SW 1271 (cell line): ENCODE measurements around the gene ACR.
"Not testable (repeated sequence)": the region's sequence is repeated elsewhere in the genome, so short reads cannot be mapped to it uniquely, and the experiment has no call there.

Experiments
- DNase-seq, 2 experiments: peaks; one replicate each; lab custom pipeline; 2025; lab: John Stamatoyannopoulos, UW

The ACR gene

DNA sequence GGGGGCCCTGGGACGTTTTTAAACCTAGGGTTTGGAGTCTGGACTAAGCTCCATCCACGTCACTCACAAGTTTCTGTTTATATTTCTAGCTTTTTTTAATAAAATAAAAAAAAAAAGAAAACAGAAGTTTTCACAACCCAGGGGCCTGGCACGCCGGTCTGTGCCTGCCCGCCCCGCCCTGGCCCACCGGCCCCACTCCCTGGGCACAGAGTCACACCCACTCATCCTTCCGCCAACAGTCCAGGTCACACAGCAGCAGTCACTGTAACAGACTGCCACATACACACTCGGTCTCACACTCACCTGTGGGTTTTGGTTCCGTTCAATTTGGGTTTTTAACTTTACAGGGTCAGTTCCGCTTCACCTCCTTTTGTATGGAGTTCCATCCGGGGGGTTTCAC lies 5.3 kb upstream of the ACR start:
- no peak for DNase-seq

DNA sequence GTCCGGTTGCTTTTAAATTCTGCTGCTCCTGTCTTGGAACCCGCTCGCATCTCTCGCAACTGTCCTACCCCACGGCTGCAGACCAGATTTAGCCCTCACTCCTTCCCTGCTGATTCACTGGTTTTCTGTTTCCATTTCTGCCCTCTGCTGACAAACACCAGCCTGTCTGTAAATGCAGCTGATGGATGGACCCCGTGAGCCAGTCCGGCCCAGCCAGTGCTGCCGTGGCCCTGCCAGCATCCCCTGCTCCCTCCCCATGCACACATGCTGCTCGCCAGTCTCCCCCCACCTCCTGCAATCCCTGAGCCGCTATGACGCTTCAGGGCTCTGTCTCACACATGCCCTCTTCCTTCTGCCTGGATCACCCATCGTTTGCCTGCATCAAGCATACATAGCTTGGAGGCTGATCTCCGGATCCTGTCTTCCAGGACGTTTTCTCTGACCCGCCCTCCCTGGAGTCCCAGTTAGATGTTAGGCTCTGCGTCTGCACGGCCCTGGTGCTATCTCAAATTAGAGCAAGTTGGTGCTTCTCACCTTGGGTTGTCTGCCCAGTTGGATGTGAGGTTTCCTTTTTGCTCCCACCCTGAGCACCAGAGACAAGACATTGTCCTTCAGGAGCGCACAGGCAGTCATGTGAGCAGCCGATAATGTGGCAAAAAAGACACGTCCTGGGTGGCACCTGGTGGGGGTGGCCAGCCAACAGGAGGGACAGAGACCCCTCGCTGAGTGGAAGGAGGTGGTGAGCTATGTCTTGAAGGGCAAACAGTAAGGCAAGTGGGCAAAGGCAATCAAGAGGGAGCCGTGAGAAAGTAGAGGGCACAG lies 4.3 kb upstream of the ACR start:
- no peak for DNase-seq

DNA sequence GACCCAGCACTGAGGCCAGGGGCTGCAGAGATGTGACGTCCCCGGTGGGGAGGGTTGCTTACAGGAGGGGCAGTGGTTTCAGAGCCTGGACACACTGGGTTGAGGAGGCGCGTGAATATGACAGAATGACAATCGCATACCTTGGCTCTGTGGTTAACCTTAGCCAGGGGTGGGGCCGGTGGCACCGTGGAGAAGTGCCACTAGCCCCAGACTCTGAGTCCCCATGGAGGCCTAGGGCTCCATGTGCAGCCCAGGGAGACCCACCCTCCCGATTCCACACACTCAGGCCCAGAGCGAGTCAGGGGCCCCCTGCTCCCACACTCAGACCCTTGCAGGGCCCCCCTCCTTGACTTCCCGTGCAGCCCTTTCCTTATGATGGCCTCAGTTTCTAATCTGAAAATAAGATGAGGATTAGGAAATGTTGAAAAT lies 3.6 kb upstream of the ACR start:
- no peak for DNase-seq

DNA sequence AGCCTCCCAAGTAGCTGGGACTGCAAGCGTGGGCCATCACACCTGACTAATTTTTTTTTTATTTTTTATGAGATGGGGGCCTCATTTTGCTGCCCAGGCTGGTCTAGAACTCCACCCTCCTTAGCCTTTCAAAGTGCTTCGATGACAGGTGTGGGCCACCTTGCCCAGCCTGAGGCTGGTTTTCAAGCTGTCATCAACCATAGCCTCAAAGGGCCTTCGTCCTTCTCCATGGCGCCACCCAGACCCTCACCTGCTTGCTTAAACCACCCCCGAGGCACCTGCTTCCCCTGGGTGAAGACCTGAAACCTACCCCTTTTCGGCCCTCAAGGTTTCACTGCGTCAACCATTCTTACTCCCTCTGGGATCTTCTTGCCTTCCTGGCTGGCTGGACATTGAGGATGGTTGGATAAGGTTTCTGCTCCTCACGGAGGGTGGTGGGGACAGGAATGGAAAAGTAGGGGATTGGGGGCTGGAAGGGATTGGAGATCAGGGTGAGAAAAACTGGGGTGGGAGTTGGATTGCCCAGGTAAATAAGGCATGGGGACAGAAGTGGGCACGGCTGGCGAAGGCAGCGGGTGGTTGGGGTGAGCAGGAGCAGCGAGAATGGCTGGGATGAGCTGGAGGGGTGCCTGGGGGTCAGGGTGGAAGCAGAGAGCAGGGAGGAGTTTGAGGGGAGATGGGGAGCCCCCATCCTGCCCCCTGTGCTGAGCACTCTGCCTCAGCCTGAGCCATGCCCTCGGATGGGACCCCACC lies 2.8 kb upstream of the ACR start:
- no peak for DNase-seq

DNA sequence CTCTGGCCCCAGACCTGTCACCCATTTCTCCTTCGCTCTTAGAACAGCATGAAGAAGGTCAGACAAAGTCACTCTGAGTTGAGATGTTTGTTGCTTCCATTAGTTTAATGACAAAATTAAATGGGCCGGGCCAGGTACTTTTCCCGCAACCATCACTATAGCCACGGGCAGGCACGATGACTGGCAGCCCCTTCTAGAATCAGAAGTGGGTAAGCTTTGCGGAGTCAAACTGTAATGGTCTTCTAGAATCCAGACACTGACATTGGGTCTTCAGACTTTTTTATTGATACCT lies 2.3 kb upstream of the ACR start:
- DNase-seq = no peak

DNA sequence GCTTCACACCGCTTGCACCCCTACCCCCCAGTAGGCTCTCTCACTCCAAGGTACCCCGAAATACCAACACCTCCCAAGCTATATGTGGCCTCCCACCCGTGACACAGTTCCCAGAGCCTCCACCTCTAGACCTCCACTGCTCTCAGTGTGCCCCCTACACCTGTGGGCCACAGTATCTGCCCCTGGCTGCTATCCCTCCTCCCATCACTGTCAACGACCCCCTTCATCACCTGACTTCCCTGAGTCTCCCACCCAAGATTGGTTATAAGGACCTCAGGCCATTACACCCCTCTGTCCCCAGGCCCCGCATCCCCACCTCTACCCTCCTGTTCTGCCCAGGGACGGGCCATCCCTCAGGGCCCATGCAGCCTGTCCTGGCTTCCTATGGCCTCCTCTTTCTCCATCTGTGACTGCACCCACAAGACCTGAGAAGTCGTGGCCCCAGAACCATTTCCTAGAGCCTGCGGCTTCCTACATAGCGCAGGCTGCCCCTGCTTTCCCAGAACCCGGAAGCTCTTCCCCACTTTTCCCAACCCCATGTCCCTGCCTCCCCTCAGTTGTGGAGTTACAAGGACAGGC lies 734 bp downstream of the ACR start:
- no peak for DNase-seq

DNA sequence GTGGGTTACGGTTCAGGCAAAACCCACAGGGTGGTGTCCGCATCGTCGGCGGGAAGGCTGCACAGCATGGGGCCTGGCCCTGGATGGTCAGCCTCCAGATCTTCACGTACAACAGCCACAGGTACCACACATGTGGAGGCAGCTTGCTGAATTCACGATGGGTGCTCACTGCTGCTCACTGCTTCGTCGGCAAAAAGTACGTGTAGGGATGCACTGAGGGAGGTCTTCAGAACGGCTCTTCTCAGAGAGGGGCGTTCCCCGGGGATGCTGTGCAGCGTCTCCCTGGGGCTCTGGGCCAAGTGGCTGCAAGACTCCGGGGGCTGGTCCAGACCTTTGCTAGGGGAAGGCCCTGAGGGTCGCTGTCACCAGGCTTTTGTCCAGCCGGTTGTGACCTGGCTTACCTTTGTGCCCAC lies 1.3 kb downstream of the ACR start:
- no peak for DNase-seq

DNA sequence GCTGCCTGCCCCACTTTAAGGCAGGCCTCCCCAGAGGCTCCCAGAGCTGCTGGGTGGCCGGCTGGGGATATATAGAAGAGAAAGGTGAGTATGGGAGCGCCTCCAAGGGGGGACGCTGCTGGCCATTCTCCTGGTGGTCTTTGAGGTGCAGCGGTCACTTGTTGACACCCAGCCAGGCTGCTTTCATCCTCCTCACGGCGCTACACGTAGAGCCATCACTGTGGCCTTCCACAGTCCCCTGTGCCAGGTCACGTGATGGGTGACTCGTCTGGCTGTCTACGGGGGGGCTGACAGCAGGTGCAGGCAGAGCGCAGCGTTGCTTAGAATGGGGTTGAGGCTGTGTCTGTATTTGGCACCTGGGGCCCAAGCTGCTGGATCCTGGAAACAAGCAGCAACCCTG lies 1.9 kb downstream of the ACR start:
- DNase-seq = no peak

DNA sequence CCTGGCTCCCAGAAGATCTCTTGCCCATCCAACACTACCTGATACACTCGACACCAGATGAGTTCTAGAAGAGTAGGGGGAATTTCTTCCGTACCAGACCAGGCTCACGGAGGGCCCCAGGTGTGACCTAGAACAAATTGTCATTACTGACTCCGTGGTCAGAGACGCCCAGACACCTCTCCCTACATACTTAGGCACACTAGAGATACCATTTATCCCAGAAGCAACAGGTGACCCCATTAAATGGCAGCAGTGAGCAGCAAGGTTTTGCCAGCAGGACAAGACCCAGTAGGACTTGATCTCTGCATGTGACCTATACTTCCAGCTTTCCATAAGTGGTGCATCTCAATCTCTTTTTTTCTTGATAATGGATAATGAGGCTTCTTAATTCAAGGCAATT lies 2.7 kb downstream of the ACR start:
- DNase-seq = not testable (repeated sequence)

DNA sequence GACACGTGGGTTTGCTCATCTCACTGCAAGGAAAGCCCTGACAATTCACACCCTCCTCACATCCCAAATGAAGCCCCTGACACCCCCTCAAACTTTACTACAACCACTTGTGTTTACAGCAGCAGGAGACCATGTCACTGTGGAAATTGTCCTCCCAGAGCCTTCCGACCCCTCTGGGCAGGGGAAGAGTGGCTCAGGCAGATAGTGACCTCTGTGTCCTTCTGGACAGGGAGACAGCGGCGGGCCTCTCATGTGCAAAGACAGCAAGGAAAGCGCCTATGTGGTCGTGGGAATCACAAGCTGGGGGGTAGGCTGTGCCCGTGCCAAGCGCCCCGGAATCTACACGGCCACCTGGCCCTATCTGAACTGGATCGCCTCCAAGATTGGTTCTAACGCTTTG lies 6.4 kb downstream of the ACR start:
- not testable (repeated sequence) for DNase-seq

DNA sequence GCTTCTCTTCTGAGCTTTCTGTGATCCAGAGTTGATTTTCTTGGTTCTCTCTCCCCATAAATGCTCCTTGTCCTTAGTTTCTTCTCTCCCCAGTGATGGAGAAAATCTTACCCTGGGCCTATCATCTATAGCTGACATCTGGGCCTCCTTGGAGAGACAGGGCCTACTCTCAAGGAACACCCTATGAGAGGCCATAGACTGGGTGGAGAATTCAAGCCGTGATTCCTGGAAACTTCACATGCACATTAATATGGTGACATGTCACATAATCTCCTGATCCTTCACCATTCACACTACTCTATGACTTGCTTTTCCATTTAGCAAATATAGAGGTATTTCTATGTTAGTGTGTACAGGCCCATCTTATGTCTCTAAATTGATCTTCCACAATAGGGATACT lies 9.5 kb downstream of the ACR start:
- not testable (repeated sequence) for DNase-seq

DNA sequence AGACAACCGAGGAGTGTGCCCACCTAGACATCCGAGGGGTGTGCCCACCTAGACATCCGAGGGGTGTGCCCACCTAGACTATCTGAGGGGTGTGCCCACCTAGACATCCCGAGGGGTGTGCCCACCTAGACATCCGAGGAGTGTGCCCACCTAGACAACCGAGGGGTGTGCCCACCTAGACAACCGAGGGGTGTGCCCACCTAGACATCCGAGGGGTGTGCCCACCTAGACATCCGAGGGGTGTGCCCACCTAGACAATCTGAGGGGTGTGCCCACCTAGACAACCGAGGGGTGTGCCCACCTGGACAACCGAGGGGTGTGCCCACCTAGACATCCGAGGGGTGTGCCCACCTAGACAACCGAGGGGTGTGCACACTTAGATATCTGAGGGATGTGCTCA lies 10.6 kb downstream of the ACR start:
- not testable (repeated sequence) for DNase-seq

DNA sequence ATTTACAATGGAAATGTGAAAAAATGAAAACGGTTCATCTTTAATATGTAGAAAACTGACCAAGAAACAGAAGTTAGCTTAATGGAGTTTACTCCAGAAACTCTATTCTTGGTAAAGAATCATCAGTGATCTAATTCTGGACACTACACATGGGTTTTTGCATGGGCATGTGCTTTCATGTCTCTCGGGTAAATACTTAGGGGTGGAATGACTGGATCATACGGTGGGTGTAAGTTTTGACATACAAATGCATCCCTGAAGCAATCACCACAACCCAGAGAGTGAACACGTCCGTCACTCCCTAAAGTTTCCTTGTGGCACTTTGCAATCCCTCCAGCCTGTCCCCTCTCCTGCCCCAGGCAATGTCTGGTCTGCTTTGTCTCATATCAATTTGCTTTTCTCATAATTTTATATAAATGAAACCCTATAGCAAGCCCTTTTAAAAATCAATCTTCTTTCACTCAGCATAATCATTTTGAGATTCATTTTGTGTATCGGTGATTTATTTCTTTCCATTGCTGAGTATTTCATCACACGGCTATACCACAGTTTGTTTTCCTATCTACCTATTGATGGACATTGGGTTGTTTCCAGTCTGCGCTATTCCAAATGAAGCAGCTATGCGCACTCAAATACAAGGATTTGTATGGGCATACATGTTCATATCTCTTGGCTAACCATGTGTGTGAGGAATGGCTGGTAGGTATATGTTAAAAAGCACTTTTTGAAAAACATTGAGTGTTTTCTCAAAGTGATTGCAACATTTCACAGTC lies 11.5 kb downstream of the ACR start:
- DNase-seq = not testable (repeated sequence)

DNA sequence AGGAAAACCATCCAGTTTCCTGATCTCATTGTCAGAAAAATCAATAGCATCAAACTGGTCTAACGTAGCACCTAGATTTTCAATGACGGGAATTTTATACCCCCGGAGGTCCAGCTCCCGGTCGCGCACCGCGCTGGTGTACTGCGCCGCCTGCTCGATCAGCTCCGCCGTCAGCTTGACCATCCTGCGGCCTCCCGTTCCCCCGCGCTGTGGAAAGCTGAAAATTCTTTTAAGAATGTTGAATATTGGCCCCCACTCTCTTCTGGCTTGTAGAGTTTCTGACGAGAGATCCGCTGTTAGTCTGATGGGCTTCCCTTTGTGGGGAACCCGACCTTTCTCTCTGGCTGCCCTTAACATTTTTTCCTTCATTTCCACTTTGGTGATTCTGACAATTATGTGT lies 17.2 kb downstream of the ACR start:
- DNase-seq = not testable (repeated sequence)

DNA sequence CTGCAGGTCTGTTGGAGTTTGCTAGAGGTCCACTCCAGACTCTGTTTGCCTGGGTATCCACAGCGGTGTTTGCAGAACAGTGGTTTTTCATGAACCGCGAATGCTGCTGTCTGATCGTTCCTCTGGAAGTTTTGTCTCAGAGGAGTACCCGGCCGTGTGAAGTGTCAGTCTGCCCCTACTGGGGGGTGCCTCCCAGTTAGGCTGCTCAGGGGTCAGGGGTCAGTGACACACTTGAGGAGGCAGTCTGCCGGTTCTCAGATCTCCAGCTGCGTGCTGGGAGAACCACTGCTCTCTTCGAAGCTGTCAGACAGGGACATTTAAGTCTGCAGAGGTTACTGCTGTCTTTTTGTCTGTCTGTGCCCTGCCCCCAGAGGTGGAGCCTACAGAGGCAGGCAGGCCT lies 18.4 kb downstream of the ACR start:
- not testable (repeated sequence) for DNase-seq

DNA sequence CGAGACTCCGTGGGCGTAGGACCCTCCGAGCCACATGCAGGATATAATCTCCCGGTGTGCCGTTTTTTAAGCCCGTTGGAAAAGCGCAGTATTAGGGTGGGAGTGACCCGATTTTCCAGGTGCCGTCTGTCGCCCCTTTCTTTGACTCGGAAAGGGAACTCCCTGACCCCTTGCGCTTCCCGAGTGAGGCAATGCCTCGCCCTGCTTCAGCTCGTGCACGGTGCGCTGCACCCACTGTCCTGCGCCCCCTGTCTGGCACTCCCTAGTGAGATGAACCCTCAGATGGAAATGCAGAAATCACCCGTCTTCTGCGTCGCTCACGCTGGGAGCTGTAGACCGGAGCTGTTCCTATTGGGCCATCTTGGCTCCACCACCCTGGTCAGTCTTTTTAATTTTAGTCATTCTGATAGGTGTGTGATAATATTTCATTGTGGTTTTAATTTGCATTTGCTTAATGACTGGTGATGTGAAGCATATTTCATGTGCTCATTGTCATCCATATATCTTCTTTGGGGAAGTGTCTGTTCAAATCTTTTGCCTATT lies 19.0 kb downstream of the ACR start:
- peak in 1 of 2 experiments; percentile 7 for DNase-seq

DNA sequence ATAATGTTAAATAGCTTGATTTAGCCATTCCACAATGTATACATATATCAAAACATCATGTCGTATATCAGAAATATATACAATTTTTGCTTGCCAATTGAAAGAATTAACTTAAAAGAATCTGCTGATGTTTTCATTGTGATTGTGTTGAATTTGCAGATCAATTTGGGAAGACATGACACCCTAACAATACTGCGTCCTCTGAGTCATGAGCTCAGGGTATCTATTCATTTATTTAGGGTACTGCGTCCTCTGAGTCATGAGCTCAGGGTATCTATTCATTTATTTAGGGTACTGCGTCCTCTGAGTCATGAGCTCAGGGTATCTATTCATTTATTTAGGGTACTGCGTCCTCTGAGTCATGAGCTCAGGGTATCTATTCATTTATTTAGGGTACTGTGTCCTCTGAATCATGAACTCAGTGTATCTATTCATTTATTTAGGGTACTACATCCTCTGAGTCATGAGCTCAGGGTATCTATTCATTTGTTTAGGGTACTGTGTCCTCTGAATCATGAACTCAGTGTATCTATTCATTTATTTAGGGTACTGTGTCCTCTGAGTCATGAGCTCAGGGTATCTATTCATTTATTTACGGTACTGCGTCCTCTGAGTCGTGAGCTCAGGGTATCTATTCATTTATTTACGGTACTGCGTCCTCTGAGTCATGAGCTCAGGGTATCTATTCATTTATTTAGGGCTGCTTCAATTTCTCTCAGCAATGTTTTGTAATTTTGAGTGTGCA lies 21.8 kb downstream of the ACR start:
- DNase-seq = not testable (repeated sequence)

DNA sequence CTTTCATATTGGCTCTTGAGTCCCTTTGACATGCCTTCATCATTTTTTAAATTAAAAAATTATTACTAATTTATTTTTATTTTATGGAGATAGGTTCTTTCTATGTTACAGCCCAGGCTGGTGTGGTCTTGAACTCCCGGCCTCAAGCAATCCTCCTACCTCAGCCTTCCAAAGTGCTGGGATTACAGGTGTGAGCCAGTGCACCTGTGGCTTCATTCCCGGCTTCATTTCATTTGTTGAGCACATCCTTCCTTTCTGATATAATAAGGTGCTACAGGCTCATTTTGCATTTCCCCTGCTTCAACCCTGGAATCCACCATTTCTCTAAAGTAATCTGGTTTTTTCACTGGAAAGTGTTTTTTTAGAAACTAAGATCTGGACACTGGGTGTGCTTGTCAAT lies 23.8 kb downstream of the ACR start:
- not testable (repeated sequence) for DNase-seq

DNA sequence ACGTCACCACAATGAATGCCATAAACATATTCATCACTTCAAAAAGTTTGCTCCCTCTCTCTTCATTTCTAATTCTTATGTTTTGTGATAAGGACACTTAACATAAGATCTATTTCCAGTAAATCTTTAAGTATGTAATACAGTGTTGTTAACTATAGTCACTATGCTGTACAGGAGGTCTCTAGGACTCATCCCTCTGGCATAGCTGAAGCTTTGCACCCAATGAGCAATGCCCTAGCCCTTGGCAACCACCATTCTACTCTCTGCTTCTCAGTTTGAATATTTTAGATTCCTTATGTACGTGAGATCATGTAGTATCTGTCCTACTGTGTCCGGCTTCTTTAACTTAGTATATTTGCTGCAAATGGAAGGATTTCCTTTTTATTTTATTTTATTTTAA lies 26.3 kb downstream of the ACR start:
- not testable (repeated sequence) for DNase-seq

DNA sequence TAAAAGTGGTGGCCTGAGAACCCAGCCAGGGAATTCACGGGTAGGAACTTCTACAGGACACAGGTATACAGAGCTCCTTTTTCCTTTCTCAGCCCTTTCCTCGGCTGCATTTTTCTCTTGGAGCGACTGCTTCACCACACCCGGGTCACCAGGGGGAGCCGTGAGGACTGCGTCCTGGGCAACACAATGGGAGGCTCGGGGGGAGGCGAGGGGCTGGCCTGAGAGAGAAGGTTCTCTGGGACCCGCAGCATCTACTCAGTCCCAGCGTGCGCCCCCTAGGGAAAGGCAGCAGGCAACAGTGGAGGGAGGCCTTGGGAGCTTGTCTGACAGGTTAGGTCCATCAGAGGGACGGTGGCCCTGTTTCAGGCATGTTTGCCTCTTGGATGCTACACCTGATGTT lies 37.1 kb downstream of the ACR start:
- peak; percentile 13 to 35 for DNase-seq

DNA sequence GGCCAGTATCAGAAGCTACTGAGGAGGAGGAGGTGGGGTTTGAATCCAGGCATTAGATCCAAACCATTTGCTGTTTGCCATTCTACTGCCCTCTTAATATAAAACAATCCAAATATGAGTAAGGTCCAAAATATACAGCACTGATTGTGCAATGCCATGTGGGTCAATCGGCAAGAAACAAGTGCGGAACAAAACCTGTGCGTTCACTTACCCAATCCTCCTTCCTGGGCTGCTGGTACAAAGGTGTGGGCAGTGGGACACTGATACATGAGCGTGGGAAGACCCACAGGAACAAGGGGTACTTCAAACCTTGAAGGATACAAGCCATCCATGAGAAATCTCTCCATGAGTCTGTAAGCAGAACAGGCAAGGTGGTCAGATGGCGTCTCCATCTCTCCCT lies 39.6 kb downstream of the ACR start:
- DNase-seq = not testable (repeated sequence)
